Measurements from ENCODE around the gene ARHGAP42.

The ARHGAP42 gene

GRCh38 chr11:100830978-100831732 is 144.1 kb downstream of the ARHGAP42 start:
- in situ Hi-C loops (cut with MboI; ENCODE audit: low sequenced_read_pairs), result no loop called here

- in situ Hi-C loops (cut with MboI; ENCODE audit: low sequenced_read_pairs), result no loop called here
These were observed 144.9 kb downstream of the ARHGAP42 start for GRCh38 chr11:100831929-100832494.

GRCh38 chr11:100832829-100833228 is 145.7 kb downstream of the ARHGAP42 start:
- in situ Hi-C loops (cut with MboI; ENCODE audit: low sequenced_read_pairs), result no loop called here

- in situ Hi-C loops (cut with MboI; ENCODE audit: low sequenced_read_pairs), result no loop called here
These were observed 146.2 kb downstream of the ARHGAP42 start for GRCh38 chr11:100833276-100833675.

GRCh38 chr11:100835854-100836253 is 148.8 kb downstream of the ARHGAP42 start:
- in situ Hi-C loops (cut with MboI; ENCODE audit: low sequenced_read_pairs), result no loop called here

- in situ Hi-C loops (cut with MboI; ENCODE audit: low sequenced_read_pairs), result no loop called here
These were observed 150.2 kb downstream of the ARHGAP42 start for GRCh38 chr11:100837311-100837710.

- in situ Hi-C loops (cut with MboI; ENCODE audit: low sequenced_read_pairs), result no loop called here
These were observed 154.8 kb downstream of the ARHGAP42 start for GRCh38 chr11:100841711-100842407.

- in situ Hi-C loops (cut with MboI; ENCODE audit: low sequenced_read_pairs), result no loop called here
These were observed 160.7 kb downstream of the ARHGAP42 start for GRCh38 chr11:100847696-100848216.

- in situ Hi-C loops (cut with MboI; ENCODE audit: low sequenced_read_pairs), result no loop called here
These were observed 162.2 kb downstream of the ARHGAP42 start for GRCh38 chr11:100849009-100849900.

- in situ Hi-C loops (cut with MboI; ENCODE audit: low sequenced_read_pairs), result no loop called here
These were observed 162.8 kb downstream of the ARHGAP42 start for GRCh38 chr11:100849901-100850235.

GRCh38 chr11:100851147-100851546 is 164.1 kb downstream of the ARHGAP42 start:
- in situ Hi-C loops (cut with MboI; ENCODE audit: low sequenced_read_pairs), result no loop called here

- in situ Hi-C loops (cut with MboI; ENCODE audit: low sequenced_read_pairs), result no loop called here
These were observed 164.6 kb downstream of the ARHGAP42 start for GRCh38 chr11:100851584-100852152.

GRCh38 chr11:100855466-100856067 is 168.5 kb downstream of the ARHGAP42 start:
- in situ Hi-C loops (cut with MboI; ENCODE audit: low sequenced_read_pairs), result no loop called here

GRCh38 chr11:100857236-100858005 is 170.3 kb downstream of the ARHGAP42 start:
- in situ Hi-C loops (cut with MboI; ENCODE audit: low sequenced_read_pairs), result no loop called here

GRCh38 chr11:100860318-100861155 is 173.4 kb downstream of the ARHGAP42 start:
- in situ Hi-C loops (cut with MboI; ENCODE audit: low sequenced_read_pairs), result no loop called here

- in situ Hi-C loops (cut with MboI; ENCODE audit: low sequenced_read_pairs), result no loop called here
These were observed 174.1 kb downstream of the ARHGAP42 start for GRCh38 chr11:100861212-100861611.

- in situ Hi-C loops (cut with MboI; ENCODE audit: low sequenced_read_pairs), result no loop called here
These were observed 176.0 kb downstream of the ARHGAP42 start for GRCh38 chr11:100863080-100863581.

- in situ Hi-C loops (cut with MboI; ENCODE audit: low sequenced_read_pairs), result no loop called here
These were observed 178.5 kb downstream of the ARHGAP42 start for GRCh38 chr11:100865443-100866065.
